Smooth muscle cell (in vitro differentiated cells): ENCODE measurements around the gene TRIM56. TPM values are rescaled to one million over a fixed set of nuclear protein-coding genes. Genes with fewer than 3 reads are reported as not detected.

Source experiments
- DNase-seq: peaks from one replicate; lab custom pipeline; 2025; ENCODE audit not compliant: unreplicated experiment; lab: John Stamatoyannopoulos, UW
- H2AFZ ChIP-seq: fragments of 200-600 bp; sonication (generic); 2 replicates; pipeline ENCODE4 v1.6.0; 2016; ENCODE audit warnings: antibody characterized with exemption, low read depth, mild to moderate bottlenecking
- H3F3A ChIP-seq: fragments of 200-600 bp; sonication (generic); 2 replicates; pipeline ENCODE4 v1.6.0; 2017; ENCODE audit warnings: antibody characterized with exemption, low read depth
- H3K27ac ChIP-seq: fragments of 200-600 bp; sonication (generic); 2 replicates; pipeline ENCODE4 v1.5.1; 2016; ENCODE audit warnings: low read depth, mild to moderate bottlenecking
- H3K27me3 ChIP-seq: fragments of 200-600 bp; sonication (generic); 2 replicates; pipeline ENCODE4 v1.6.1; 2016; ENCODE audit warnings: low read depth, mild to moderate bottlenecking
- H3K36me3 ChIP-seq: fragments of 200-600 bp; sonication (generic); 2 replicates; pipeline ENCODE4 v1.5.1; 2016; ENCODE audit warnings: low read depth
- H3K4me1 ChIP-seq: fragments of 200-600 bp; sonication (generic); 2 replicates; pipeline ENCODE4 v1.5.1; 2016; ENCODE audit warnings: low read depth
- H3K4me2 ChIP-seq: fragments of 200-600 bp; sonication (generic); 2 replicates; pipeline ENCODE4 v1.6.0; 2016; ENCODE audit warnings: mild to moderate bottlenecking
- H3K4me3 ChIP-seq: fragments of 200-600 bp; sonication (generic); 2 replicates; pipeline ENCODE4 v1.5.1; 2016; ENCODE audit warnings: mild to moderate bottlenecking
- H3K79me2 ChIP-seq: fragments of 200-600 bp; sonication (generic); 2 replicates; pipeline ENCODE4 v1.6.0; 2016; ENCODE audit warnings: low read depth, mild to moderate bottlenecking
- H3K9ac ChIP-seq: fragments of 200-600 bp; sonication (generic); 2 replicates; pipeline ENCODE4 v1.6.0; 2016; ENCODE audit warnings: low read depth
- H3K9me3 ChIP-seq: fragments of 200-600 bp; sonication (generic); replicated peaks from 2 replicates; pipeline ENCODE4 v1.5.1; 2016; ENCODE audit warnings: low read depth
- H4K20me1 ChIP-seq: fragments of 200-600 bp; sonication (generic); 2 replicates; pipeline ENCODE4 v1.6.0; 2016; ENCODE audit warnings: low read depth
- CTCF ChIP-seq: fragments of 200-600 bp; sonication (generic); IDR thresholded peaks from 2 replicates; pipeline ENCODE4 v1.5.1; 2017; ENCODE audit warnings: borderline replicate concordance, mild to moderate bottlenecking, antibody characterized with exemption; ENCODE audit not compliant: insufficient read depth, poor library complexity, severe bottlenecking
- WGBS: methylation state at CpG from one replicate; pipeline ENCODE4 v1.1.7; 2016; ENCODE audit warnings: low lambda C conversion rate; 5-methylcytosine and 5-hydroxymethylcytosine counted together
- polyA plus RNA-seq: library from polyadenylated mRNA; unstranded; fragments of >200 nt; fragmentation: Nextera tagmentation; extraction: Ambion mirVana; gene quantifications from 2 replicates; pipeline ENCODE4 v1.2.1, GENCODE V29; 2016
- total RNA-seq: library from RNA; depleted of rRNA; stranded (reverse); fragments of >200 nt; gene quantifications from 2 replicates; pipeline ENCODE4 v1.2.3, GENCODE V29; 2014

The TRIM56 gene
- total and polyA plus RNA-seq, 2 experiments from 2014 or later, result 2.5 to 11.2 TPM

DNA sequence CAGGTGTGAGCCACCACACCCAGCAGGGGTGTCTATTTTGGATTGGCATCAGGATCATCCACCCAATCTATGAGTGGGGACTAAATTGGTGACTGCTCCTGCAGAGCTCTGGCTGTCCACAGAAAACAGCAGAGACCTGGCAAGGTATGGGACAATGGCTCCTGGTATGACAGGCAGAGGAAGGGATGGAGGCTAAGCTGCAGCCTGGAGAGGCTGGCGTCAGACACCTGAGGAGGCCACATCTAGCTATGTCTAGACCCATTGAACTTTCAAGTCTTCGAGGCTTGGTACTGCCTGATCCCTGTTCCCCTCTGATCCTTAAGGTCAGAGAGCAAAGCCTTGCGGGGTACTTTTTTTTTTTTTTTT lies 38.4 kb downstream of the TRIM56 start:
- no peak for TF ChIP-seq CTCF
- H3K4me2 ChIP-seq, result no peak overlapping the region
- 76% methylated on average over 3 of the region's 3 CpGs for WGBS
- peaks cover 20% of the 10 kb centered on the region for H3K4me1 ChIP-seq
- no peak overlapping the region for H3K9ac ChIP-seq
- DNase-seq, result no peak
- H3K27me3 ChIP-seq, result no peaks in the 10 kb centered on the region
- H3K79me2 ChIP-seq, result peaks cover 14% of the 10 kb centered on the region
- H3K27ac ChIP-seq, result peak overlapping the region; percentile 100
- H3F3A ChIP-seq, result peaks cover 65% of the 10 kb centered on the region
- no peaks in the 10 kb centered on the region for H3K36me3 ChIP-seq
- peaks cover 17% of the 10 kb centered on the region for H4K20me1 ChIP-seq
- H3K9me3 ChIP-seq, result no peaks in the 10 kb centered on the region
- H2AFZ ChIP-seq, result no peak overlapping the region
- no peak overlapping the region for H3K4me3 ChIP-seq

GRCh38 chr7:101124376-101125056 lies 39.2 kb downstream of the TRIM56 start:
- no peak overlapping the region for H3K4me3 ChIP-seq
- no peak overlapping the region for H2AFZ ChIP-seq
- no peaks in the 10 kb centered on the region for H3K9me3 ChIP-seq
- peaks cover 14% of the 10 kb centered on the region for H3K79me2 ChIP-seq
- H3K27ac ChIP-seq, result peak overlapping the region; percentile 100
- no peak for TF ChIP-seq CTCF
- no peak for DNase-seq
- no peaks in the 10 kb centered on the region for H3K36me3 ChIP-seq
- H3K27me3 ChIP-seq, result no peaks in the 10 kb centered on the region
- peak overlapping the region; percentile 96 for H3K9ac ChIP-seq
- H4K20me1 ChIP-seq, result peaks cover 23% of the 10 kb centered on the region
- H3F3A ChIP-seq, result peaks cover 59% of the 10 kb centered on the region
- H3K4me2 ChIP-seq, result peak overlapping the region; percentile 48
- peaks cover 20% of the 10 kb centered on the region for H3K4me1 ChIP-seq
- WGBS, result 27% methylated on average over 7 of the region's 7 CpGs

GRCh38 chr7:101125989-101126650 lies 40.8 kb downstream of the TRIM56 start:
- DNase-seq, result no peak
- Histone ChIP-seq H3K4me3 (no peak overlapping the region), H4K20me1 (peaks cover 39% of the 10 kb centered on the region), H3K4me1 (peaks cover 20% of the 10 kb centered on the region), H3K27me3 (no peaks in the 10 kb centered on the region), H3K79me2 (peaks cover 14% of the 10 kb centered on the region), H3K27ac (peak overlapping the region; percentile 100), H3K36me3 (peaks cover 6% of the 10 kb centered on the region), H3F3A (peaks cover 58% of the 10 kb centered on the region), H3K9me3 (no peaks in the 10 kb centered on the region), H3K9ac (peak overlapping the region; percentile 96), H2AFZ (no peak overlapping the region), H3K4me2 (peak overlapping the region; percentile 88)
- 48% methylated on average over 15 of the region's 15 CpGs for WGBS
- no peak for TF ChIP-seq CTCF
